Measurements from ENCODE around the gene GLP1R. TPM values are rescaled to one million over a fixed set of nuclear protein-coding genes. Genes with fewer than 3 reads are reported as not detected.

Gene GLP1R
- polyA plus RNA-seq: under 1 TPM in 2 of 4 donors, not detected in 2; 0.10 to 0.19 TPM
- long read RNA-seq, donor 1: 0 reads
- long read RNA-seq, donor 2: 0 reads
- long read RNA-seq, donor 3: 0 reads
- long read RNA-seq, donor 4: 0 reads
- long read RNA-seq, donor 5: 0 reads
- long read RNA-seq, donor 6: 0 reads
- long read RNA-seq, donor 7, partial matches to known transcripts: 0 of 1 reads
- long read RNA-seq, donor 7, other reads (novel, unspliced or antisense): 0 of 1 reads
- long read RNA-seq, donor 8: 0 reads
- long read RNA-seq, donor 9: 0 reads
- long read RNA-seq, donor 10: 0 reads

DNA sequence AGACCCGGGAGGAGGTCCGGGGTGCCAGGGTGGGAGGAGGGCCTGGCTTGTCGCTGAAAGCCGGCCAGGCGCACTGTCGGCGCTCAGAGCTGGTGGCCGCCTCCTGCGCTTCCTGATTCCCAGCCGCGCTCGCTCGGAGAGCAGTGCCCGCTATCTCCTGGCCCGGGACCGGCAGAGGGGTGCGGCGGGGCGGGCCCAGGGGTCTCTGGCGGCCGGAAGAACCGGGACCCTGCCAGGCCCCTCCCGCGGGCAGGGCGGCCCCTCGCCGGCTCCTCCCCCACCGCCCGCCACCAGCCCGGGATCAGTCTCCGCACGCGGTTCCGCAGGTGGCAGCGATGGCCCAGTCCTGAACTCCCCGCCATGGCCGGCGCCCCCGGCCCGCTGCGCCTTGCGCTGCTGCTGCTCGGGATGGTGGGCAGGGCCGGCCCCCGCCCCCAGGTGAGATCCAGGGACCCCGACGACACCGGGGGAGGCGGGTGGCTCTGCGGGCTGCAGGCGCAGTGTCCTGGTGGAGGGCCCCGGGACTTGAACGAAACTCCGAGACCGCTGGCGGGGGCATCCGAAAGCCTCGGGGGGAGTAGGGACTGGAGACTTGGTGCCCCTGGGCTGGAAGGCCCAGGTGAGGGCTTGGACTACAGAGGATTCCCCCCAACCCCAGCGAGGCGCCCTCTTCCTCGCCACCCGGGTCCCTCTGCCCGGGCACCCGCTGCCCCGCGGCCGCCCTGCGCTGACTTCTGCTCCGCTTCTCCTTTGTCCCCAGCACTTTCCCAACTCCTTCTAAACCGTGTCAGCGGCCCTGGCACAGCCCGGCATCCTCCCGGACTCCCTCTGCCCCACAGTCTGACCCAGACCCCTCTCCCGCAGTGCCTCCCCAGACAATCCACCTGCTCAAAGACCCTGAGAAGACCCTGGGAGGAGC is at the start of gene GLP1R:
TSS of gene GLP1R (plus strand) at position 301 of the 919 bp plus-strand sequence. CDS start at position 361, 60 bp downstream.
- Histone ChIP-seq H3K36me3 (ENCODE audit: control insufficient read depth in 3 of 3, insufficient read depth in 2 of 3, low read depth in 1 of 3, low read length in 3 of 3) (no peaks in the 10 kb centered on the region), H3K27me3 (ENCODE audit: control insufficient read depth in 3 of 3, insufficient read depth in 3 of 3, low read length in 3 of 3) (peaks cover 0 to 36% (median 9%) of the 10 kb centered on the region in 3 donors), H3K4me1 (ENCODE audit: control insufficient read depth in 3 of 3, insufficient read depth in 2 of 3, low read depth in 1 of 3, low read length in 2 of 3) (peaks cover 0 to 8% (median 2%) of the 10 kb centered on the region in 3 donors), H3K9me3 (ENCODE audit: control insufficient read depth in 2 of 2, insufficient read depth in 1 of 2, low read depth in 1 of 2, low read length in 1 of 2) (no peaks in the 10 kb centered on the region), H3K4me3 (ENCODE audit: low read depth in 1 of 3, low read length in 3 of 3) (peak within 1 kb of the TSS in 2 of 3 donors; percentile 24 to 46), H3K27ac (ENCODE audit: low read depth in 1 of 3, low read length in 2 of 3) (no peak within 1 kb of the TSS)
- peak in 1 of 2 donors; percentile 45 for DNase-seq
- FAIRE-seq: no peak
- 2 to 3% (median 3%) methylated on average over 50 to 74 of the region's 74 CpGs for WGBS, 3 donors

DNA sequence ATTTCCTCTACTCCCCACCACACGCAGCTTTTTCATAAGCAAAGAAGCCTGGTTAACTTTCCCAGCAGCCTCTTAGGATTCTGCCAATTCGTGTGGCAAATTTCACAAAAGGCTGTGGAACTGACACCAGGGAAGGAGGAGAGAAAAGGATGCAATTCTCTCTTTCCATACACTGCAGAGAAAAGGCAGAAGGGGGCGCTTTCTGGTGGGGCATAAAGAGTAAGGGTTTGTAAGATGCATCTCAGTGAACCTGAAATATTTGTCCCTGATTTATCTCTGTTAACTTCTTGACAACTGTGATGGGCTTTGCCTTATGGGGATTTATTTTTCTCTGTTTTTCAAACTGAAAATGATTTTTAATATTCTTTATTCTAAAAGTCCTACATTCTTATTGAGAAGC is 45.5 kb upstream of the GLP1R start:
- Histone ChIP-seq H3K9me3 (ENCODE audit: control insufficient read depth in 2 of 2, insufficient read depth in 1 of 2, low read depth in 1 of 2, low read length in 1 of 2) (no peaks in the 10 kb centered on the region), H3K4me1 (ENCODE audit: control insufficient read depth in 3 of 3, insufficient read depth in 2 of 3, low read depth in 1 of 3, low read length in 2 of 3) (no peaks in the 10 kb centered on the region), H3K4me3 (ENCODE audit: low read depth in 1 of 3, low read length in 3 of 3) (no peak overlapping the region), H3K36me3 (ENCODE audit: control insufficient read depth in 3 of 3, insufficient read depth in 2 of 3, low read depth in 1 of 3, low read length in 3 of 3) (no peaks in the 10 kb centered on the region), H3K27me3 (ENCODE audit: control insufficient read depth in 3 of 3, insufficient read depth in 3 of 3, low read length in 3 of 3) (peaks cover 0 to 15% (median 6%) of the 10 kb centered on the region in 3 donors), H3K27ac (ENCODE audit: low read depth in 1 of 3, low read length in 2 of 3) (no peak overlapping the region)
- DNase-seq (no peak), FAIRE-seq (no peak)
- WGBS, 3 donors: 24 to 41% (median 37%) methylated on average over 3 of the region's 3 CpGs

DNA sequence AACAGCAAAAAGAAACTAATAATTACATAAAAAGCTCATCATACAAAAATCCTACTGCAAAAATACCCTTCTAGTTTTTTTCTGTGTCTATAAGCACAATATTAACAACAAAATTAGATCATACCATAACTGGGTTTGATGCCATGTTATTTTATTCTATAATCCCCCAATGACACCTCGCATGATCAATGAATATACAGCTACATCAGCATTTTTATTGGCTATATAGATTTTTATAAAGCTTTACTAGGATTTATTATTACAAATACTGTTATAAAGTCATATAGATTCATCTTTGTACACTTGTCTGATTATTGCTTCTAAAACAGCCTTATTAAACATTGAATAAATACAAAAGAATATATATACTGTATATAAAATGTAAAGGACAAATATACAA is 45.1 kb upstream of the GLP1R start:
- WGBS, 3 donors: 88 to 92% (median 90%) methylated on average over 1 of the region's 1 CpG
- Histone ChIP-seq H3K9me3 (ENCODE audit: control insufficient read depth in 2 of 2, insufficient read depth in 1 of 2, low read depth in 1 of 2, low read length in 1 of 2) (no peaks in the 10 kb centered on the region), H3K4me3 (ENCODE audit: low read depth in 1 of 3, low read length in 3 of 3) (no peak overlapping the region), H3K27ac (ENCODE audit: low read depth in 1 of 3, low read length in 2 of 3) (no peak overlapping the region), H3K27me3 (ENCODE audit: control insufficient read depth in 3 of 3, insufficient read depth in 3 of 3, low read length in 3 of 3) (peaks cover 0 to 15% (median 6%) of the 10 kb centered on the region in 3 donors), H3K36me3 (ENCODE audit: control insufficient read depth in 3 of 3, insufficient read depth in 2 of 3, low read depth in 1 of 3, low read length in 3 of 3) (no peaks in the 10 kb centered on the region), H3K4me1 (ENCODE audit: control insufficient read depth in 3 of 3, insufficient read depth in 2 of 3, low read depth in 1 of 3, low read length in 2 of 3) (no peaks in the 10 kb centered on the region)
- DNase-seq (no peak), FAIRE-seq (no peak)

DNA sequence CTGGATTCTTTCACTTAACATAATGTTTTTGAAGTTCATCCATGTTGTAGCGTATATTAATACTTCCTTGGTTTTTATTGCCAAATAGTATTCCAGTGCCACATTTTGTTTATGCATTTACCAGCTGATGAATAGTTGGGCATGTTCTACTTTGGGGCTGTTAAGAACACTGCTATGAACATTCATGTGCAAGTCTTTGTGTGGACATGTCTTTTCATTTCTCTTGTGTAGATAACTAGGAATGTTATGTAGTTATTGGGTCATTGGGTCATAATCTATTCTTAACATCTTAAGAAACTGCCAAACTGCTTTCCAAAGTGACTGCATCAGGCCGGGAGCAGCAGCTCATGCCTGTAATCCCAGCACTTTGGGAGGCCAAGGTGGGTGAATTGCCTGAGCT is 43.8 kb upstream of the GLP1R start:
- DNase-seq (no peak), FAIRE-seq (no peak)
- no peak overlapping the region for H3K27ac ChIP-seq (ENCODE audit: low read depth in 1 of 3, low read length in 2 of 3)
- no peaks in the 10 kb centered on the region for H3K9me3 ChIP-seq (ENCODE audit: control insufficient read depth in 2 of 2, insufficient read depth in 1 of 2, low read depth in 1 of 2, low read length in 1 of 2)
- H3K4me1 ChIP-seq (ENCODE audit: control insufficient read depth in 3 of 3, insufficient read depth in 2 of 3, low read depth in 1 of 3, low read length in 2 of 3): no peaks in the 10 kb centered on the region
- H3K27me3 ChIP-seq (ENCODE audit: control insufficient read depth in 3 of 3, insufficient read depth in 3 of 3, low read length in 3 of 3): peaks cover 0 to 15% (median 6%) of the 10 kb centered on the region in 3 donors
- H3K4me3 ChIP-seq (ENCODE audit: low read depth in 1 of 3, low read length in 3 of 3): no peak overlapping the region
- WGBS, 3 donors: 68 to 84% (median 80%) methylated on average over 2 of the region's 2 CpGs
- no peaks in the 10 kb centered on the region for H3K36me3 ChIP-seq (ENCODE audit: control insufficient read depth in 3 of 3, insufficient read depth in 2 of 3, low read depth in 1 of 3, low read length in 3 of 3)

DNA sequence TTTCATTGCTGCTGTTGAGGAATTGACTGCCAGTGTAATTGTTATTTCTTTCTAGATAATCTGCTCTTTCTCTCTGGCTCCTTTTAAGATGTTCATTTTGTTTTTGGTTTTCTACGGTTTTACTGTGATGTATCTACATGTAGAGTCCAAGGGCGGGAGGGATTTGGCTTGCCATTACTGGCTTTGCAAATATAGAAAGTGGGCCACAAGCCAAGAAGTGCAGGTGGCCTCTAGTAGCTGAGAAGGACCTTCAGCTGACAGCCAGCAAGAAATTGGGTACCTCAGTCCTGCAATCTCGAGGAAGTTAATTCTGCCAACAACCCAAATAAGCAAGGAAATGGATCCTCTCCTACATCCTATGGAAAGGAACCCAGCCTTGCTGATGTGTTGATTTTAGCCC is 42.8 kb upstream of the GLP1R start:
- no peak for DNase-seq
- H3K9me3 ChIP-seq (ENCODE audit: control insufficient read depth in 2 of 2, insufficient read depth in 1 of 2, low read depth in 1 of 2, low read length in 1 of 2): no peaks in the 10 kb centered on the region
- no peak for FAIRE-seq
- H3K27me3 ChIP-seq (ENCODE audit: control insufficient read depth in 3 of 3, insufficient read depth in 3 of 3, low read length in 3 of 3): peaks cover 0 to 14% (median 4%) of the 10 kb centered on the region in 3 donors
- H3K4me3 ChIP-seq (ENCODE audit: low read depth in 1 of 3, low read length in 3 of 3): no peak overlapping the region
- H3K36me3 ChIP-seq (ENCODE audit: control insufficient read depth in 3 of 3, insufficient read depth in 2 of 3, low read depth in 1 of 3, low read length in 3 of 3): no peaks in the 10 kb centered on the region
- no peaks in the 10 kb centered on the region for H3K4me1 ChIP-seq (ENCODE audit: control insufficient read depth in 3 of 3, insufficient read depth in 2 of 3, low read depth in 1 of 3, low read length in 2 of 3)
- no peak overlapping the region for H3K27ac ChIP-seq (ENCODE audit: low read depth in 1 of 3, low read length in 2 of 3)
- 18 to 48% (median 28%) methylated on average over 3 of the region's 3 CpGs for WGBS, 3 donors

DNA sequence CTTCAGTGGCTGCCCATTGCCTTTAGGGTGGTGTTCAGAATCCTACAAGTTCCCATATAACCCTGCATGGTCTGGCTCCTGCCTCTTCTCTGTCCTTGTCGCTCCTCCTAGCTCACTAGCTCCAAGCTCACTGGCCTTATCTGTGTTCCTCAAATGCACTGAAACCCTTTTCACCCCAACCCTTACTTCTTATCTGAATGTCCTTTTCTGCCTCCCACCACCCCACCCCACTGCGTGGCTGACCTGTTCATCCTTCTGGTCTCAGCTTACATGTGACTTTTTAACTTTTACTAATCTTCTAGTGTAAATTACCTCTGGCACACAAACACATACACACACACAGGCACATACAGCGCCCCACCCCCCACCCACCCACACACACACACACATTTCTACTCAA is 41.0 kb upstream of the GLP1R start:
- WGBS, 3 donors: 42 to 76% (median 57%) methylated on average over 3 of the region's 3 CpGs
- no peaks in the 10 kb centered on the region for H3K4me1 ChIP-seq (ENCODE audit: control insufficient read depth in 3 of 3, insufficient read depth in 2 of 3, low read depth in 1 of 3, low read length in 2 of 3)
- no peak for DNase-seq
- H3K27ac ChIP-seq (ENCODE audit: low read depth in 1 of 3, low read length in 2 of 3): no peak overlapping the region
- H3K36me3 ChIP-seq (ENCODE audit: control insufficient read depth in 3 of 3, insufficient read depth in 2 of 3, low read depth in 1 of 3, low read length in 3 of 3): no peaks in the 10 kb centered on the region
- H3K27me3 ChIP-seq (ENCODE audit: control insufficient read depth in 3 of 3, insufficient read depth in 3 of 3, low read length in 3 of 3): peaks cover 2 to 8% (median 3%) of the 10 kb centered on the region in 3 donors
- no peaks in the 10 kb centered on the region for H3K9me3 ChIP-seq (ENCODE audit: control insufficient read depth in 2 of 2, insufficient read depth in 1 of 2, low read depth in 1 of 2, low read length in 1 of 2)
- H3K4me3 ChIP-seq (ENCODE audit: low read depth in 1 of 3, low read length in 3 of 3): no peak overlapping the region
- FAIRE-seq: no peak

DNA sequence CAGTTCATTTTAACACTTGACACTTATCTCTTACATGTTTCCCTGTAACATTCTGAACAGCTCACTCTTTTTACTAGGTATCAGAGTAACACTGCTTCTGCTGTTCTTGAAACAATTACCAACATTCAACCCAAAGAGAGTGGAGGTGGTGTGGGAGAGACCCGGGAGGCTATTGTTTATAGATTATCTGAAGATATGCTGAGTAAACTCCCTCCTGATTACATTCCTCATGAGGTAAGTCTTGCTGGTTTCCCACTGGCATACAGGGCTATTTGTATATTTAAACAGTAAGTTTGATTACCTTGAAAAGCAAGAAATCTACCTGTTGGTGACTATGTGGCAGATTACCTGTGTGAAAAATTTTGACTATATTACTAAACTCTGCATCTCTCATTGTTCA is 39.8 kb upstream of the GLP1R start:
- H3K4me1 ChIP-seq (ENCODE audit: control insufficient read depth in 3 of 3, insufficient read depth in 2 of 3, low read depth in 1 of 3, low read length in 2 of 3): no peaks in the 10 kb centered on the region
- no peak overlapping the region for H3K4me3 ChIP-seq (ENCODE audit: low read depth in 1 of 3, low read length in 3 of 3)
- H3K27ac ChIP-seq (ENCODE audit: low read depth in 1 of 3, low read length in 2 of 3): no peak overlapping the region
- peaks cover 2 to 8% (median 3%) of the 10 kb centered on the region in 3 donors for H3K27me3 ChIP-seq (ENCODE audit: control insufficient read depth in 3 of 3, insufficient read depth in 3 of 3, low read length in 3 of 3)
- FAIRE-seq (no peak), DNase-seq (no peak)
- WGBS, 3 donors: 8 to 20% (median 13%) methylated on average over 1 of the region's 1 CpG
- H3K9me3 ChIP-seq (ENCODE audit: control insufficient read depth in 2 of 2, insufficient read depth in 1 of 2, low read depth in 1 of 2, low read length in 1 of 2): no peaks in the 10 kb centered on the region
- H3K36me3 ChIP-seq (ENCODE audit: control insufficient read depth in 3 of 3, insufficient read depth in 2 of 3, low read depth in 1 of 3, low read length in 3 of 3): no peaks in the 10 kb centered on the region

DNA sequence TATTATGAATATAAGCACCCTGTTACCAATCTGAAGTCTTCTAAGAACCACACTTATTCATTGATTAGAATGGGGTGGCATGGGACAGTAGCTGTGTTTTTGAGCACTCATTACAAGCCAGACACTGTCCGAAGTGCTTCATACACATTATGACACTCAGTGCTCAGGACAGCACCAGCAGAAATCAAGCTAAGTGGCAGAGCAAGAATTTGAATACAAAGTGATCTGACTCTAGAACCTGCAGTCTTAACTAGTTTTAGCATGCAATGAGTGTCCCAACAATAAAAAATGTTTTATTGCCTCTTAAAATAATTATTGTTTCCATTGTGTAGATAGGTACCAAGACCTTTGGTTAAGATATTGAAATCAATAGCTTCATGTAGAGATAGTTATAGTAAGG is 39.1 kb upstream of the GLP1R start:
- H3K4me1 ChIP-seq (ENCODE audit: control insufficient read depth in 3 of 3, insufficient read depth in 2 of 3, low read depth in 1 of 3, low read length in 2 of 3): no peaks in the 10 kb centered on the region
- no peak overlapping the region for H3K4me3 ChIP-seq (ENCODE audit: low read depth in 1 of 3, low read length in 3 of 3)
- no peaks in the 10 kb centered on the region for H3K9me3 ChIP-seq (ENCODE audit: control insufficient read depth in 2 of 2, insufficient read depth in 1 of 2, low read depth in 1 of 2, low read length in 1 of 2)
- peaks cover 2 to 8% (median 3%) of the 10 kb centered on the region in 3 donors for H3K27me3 ChIP-seq (ENCODE audit: control insufficient read depth in 3 of 3, insufficient read depth in 3 of 3, low read length in 3 of 3)
- H3K36me3 ChIP-seq (ENCODE audit: control insufficient read depth in 3 of 3, insufficient read depth in 2 of 3, low read depth in 1 of 3, low read length in 3 of 3): no peaks in the 10 kb centered on the region
- FAIRE-seq (no peak), DNase-seq (no peak)
- WGBS, 3 donors: 0 to 84% (median 0%) methylated on average over 1 of the region's 1 CpG
- no peak overlapping the region for H3K27ac ChIP-seq (ENCODE audit: low read depth in 1 of 3, low read length in 2 of 3)

Measured in small intestine (tissue), 16 donors.